CD4-positive, alpha-beta memory T cell (primary cell): ENCODE results near the gene FREM1. TPM values are rescaled to one million over a fixed set of nuclear protein-coding genes. Genes with fewer than 3 reads are reported as not detected.

ENCODE experiments used
- CTCF ChIA-PET: fragments of 350-600 bp; sonication (Branson Sonifier 250); formaldehyde crosslinking; loops from one replicate; lab custom pipeline; 2021; ENCODE audit warnings: inconsistent platforms; ENCODE audit not compliant: partially characterized antibody; lab: Charles Lee
- POLR2A ChIA-PET: fragments of 350-600 bp; sonication (Branson Sonifier 250); formaldehyde crosslinking; loops from one replicate; lab custom pipeline; 2021; ENCODE audit not compliant: partially characterized antibody; lab: Charles Lee
- DNase-seq, 5 donors: peaks; one replicate each; pipeline versions ENCODE4 v3.0.0 to v3.0.0-alpha.2; 2020 to 2022; ENCODE audit warnings: mixed read lengths in 1 of 5
- H3K27ac ChIP-seq: one replicate; pipeline ENCODE4 v1.7.0; 2013; ENCODE audit warnings: low read depth, low read length
- H3K27me3 ChIP-seq: 2 replicates; pipeline ENCODE4 v1.7.0; 2013; ENCODE audit warnings: mild to moderate bottlenecking, low read length, moderate library complexity; ENCODE audit not compliant: insufficient read depth
- H3K36me3 ChIP-seq: 2 replicates; pipeline ENCODE4 v1.7.0; 2013; ENCODE audit warnings: mild to moderate bottlenecking, low read length, moderate library complexity; ENCODE audit not compliant: insufficient read depth
- H3K4me1 ChIP-seq: 2 replicates; pipeline ENCODE4 v1.7.0; 2013; ENCODE audit warnings: mild to moderate bottlenecking, low read length, moderate library complexity; ENCODE audit not compliant: insufficient read depth
- H3K4me3 ChIP-seq, 2 donors: one replicate each; pipeline ENCODE4 v1.7.0; 2013; ENCODE audit warnings: low read length in 2 of 2, mild to moderate bottlenecking in 1 of 2
- H3K9me3 ChIP-seq, 2 donors: one replicate each; pipeline ENCODE4 v1.7.0; 2013; ENCODE audit warnings: low read length in 2 of 2, control low read depth in 1 of 2; ENCODE audit not compliant: control insufficient read depth in 1 of 2
- H3K27ac Mint-ChIP-seq, 7 donors: one replicate each; pipeline ENCODE4 v1.8.0; 2020 to 2021; ENCODE audit warnings: mixed read lengths in 7 of 7, mild to moderate bottlenecking in 6 of 7, inconsistent platforms in 3 of 7, moderate library complexity in 3 of 7
- H3K27me3 Mint-ChIP-seq, 2 donors: one replicate each; pipeline ENCODE4 v1.8.0; 2020 to 2021; ENCODE audit warnings: mixed read lengths in 2 of 2
- H3K36me3 Mint-ChIP-seq, 2 donors: one replicate each; pipeline ENCODE4 v1.8.0; 2020 to 2021; ENCODE audit warnings: mixed read lengths in 2 of 2, inconsistent platforms in 1 of 2, mild to moderate bottlenecking in 1 of 2
- H3K4me1 Mint-ChIP-seq, 4 donors: one replicate each; pipeline ENCODE4 v1.8.0; 2020 to 2021; ENCODE audit warnings: mixed read lengths in 4 of 4, mild to moderate bottlenecking in 1 of 4
- H3K4me3 Mint-ChIP-seq, 8 donors: one replicate each; pipeline ENCODE4 v1.8.0; 2020 to 2021; ENCODE audit warnings: mixed read lengths in 8 of 8, mild to moderate bottlenecking in 7 of 8, moderate library complexity in 6 of 8, inconsistent platforms in 3 of 8
- H3K9me3 Mint-ChIP-seq, 8 donors: one replicate each; pipeline ENCODE4 v1.8.0; 2020 to 2021; ENCODE audit warnings: mixed read lengths in 8 of 8, mild to moderate bottlenecking in 5 of 8, inconsistent platforms in 3 of 8, moderate library complexity in 1 of 8
- intact Hi-C: fragments of 100-400 bp; cut with micrococcal nuclease; formaldehyde crosslinking; loops from one replicate; pipeline ENCODE4 v1.15.1; 2023
- polyA plus RNA-seq, 2 donors: library from polyadenylated mRNA; unstranded; fragments of 300-500 nt; fragmentation: Illumina TruSeq; gene quantifications; one replicate each; pipeline ENCODE4 v1.2.3, GENCODE V29; 2021
- total RNA-seq, 2 experiments: library from RNA; stranded (reverse); gene quantifications; one replicate each; pipeline ENCODE4 v1.2.3, GENCODE V29; 2021

FREM1 gene
- total and polyA plus RNA-seq, 4 experiments from 2014 or later, result 0.14 TPM; not detected in 3

DNA sequence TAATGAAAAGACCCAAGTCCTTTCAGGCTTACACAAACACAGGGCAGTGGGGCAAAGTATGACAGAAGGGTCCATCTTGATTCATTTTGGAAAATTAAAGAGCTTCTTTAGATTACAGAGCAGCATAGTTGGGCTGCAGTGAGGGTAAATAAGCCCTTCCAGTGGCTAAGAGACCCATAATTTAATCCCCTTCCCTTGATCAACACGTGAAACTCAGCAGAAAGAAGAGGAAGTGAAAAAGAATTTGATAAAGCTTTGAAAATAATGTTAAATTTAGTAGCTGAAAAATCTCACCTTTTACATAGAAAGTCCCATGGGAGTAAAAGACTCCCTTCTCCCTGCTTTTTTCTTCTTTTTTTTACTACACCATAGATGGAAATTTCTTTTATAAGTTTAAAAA is 87.6 kb downstream of the FREM1 start:
- peaks cover 3 to 7% of the 10 kb centered on the region in 2 donors for H3K27me3 Mint-ChIP-seq
- peaks cover 0 to 4% (median 0%) of the 10 kb centered on the region in 8 donors for H3K9me3 Mint-ChIP-seq
- intact Hi-C loops, result loop anchor here (10.0 kb wide), 1 partner anchor 58 kb away; no protein-coding TSS in a partner anchor
- Histone ChIP-seq H3K27ac (no peak overlapping the region), H3K4me1 (no peaks in the 10 kb centered on the region), H3K9me3 (no peaks in the 10 kb centered on the region), H3K4me3 (no peak overlapping the region), H3K27me3 (no peaks in the 10 kb centered on the region), H3K36me3 (no peaks in the 10 kb centered on the region)
- no peak overlapping the region for H3K27ac Mint-ChIP-seq
- no peaks in the 10 kb centered on the region for H3K36me3 Mint-ChIP-seq
- peaks cover 0 to 1% (median 0%) of the 10 kb centered on the region in 4 donors for H3K4me1 Mint-ChIP-seq
- CTCF ChIA-PET, result no interaction called here
- DNase-seq, result no peak
- POLR2A ChIA-PET, result no interaction called here
- no peak overlapping the region for H3K4me3 Mint-ChIP-seq

DNA sequence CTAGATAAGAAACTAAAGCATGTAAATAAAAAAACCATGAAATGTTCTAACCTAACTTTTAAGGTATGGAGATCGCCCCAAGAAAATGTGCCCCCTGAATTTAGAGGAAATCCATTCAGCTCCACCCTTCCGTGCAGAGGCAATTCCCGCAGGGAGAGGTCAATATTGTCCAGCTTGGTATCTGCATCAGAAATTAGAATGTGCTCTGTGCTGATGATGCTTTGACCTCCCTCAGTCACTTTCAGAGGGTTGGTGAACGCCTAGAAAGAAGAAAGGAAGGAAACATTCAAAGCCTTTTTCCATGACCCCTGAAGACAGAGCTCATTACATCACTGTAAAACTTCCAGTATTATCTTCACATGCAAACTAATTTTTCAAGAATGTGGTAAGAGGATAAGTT is 91.0 kb downstream of the FREM1 start:
- no peaks in the 10 kb centered on the region for H3K36me3 Mint-ChIP-seq
- H3K9me3 Mint-ChIP-seq, result peaks cover 0 to 2% (median 0%) of the 10 kb centered on the region in 8 donors
- peaks cover 0 to 1% (median 0%) of the 10 kb centered on the region in 4 donors for H3K4me1 Mint-ChIP-seq
- Histone ChIP-seq H3K27me3 (no peaks in the 10 kb centered on the region), H3K9me3 (no peaks in the 10 kb centered on the region), H3K4me1 (no peaks in the 10 kb centered on the region), H3K36me3 (no peaks in the 10 kb centered on the region), H3K27ac (no peak overlapping the region), H3K4me3 (no peak overlapping the region)
- intact Hi-C loops, result no loop called here
- ChIA-PET CTCF (no interaction called here), POLR2A (no interaction called here)
- DNase-seq, result no peak
- H3K4me3 Mint-ChIP-seq, result no peak overlapping the region
- H3K27ac Mint-ChIP-seq, result no peak overlapping the region
- H3K27me3 Mint-ChIP-seq, result peaks cover 0 to 6% of the 10 kb centered on the region in 2 donors

DNA sequence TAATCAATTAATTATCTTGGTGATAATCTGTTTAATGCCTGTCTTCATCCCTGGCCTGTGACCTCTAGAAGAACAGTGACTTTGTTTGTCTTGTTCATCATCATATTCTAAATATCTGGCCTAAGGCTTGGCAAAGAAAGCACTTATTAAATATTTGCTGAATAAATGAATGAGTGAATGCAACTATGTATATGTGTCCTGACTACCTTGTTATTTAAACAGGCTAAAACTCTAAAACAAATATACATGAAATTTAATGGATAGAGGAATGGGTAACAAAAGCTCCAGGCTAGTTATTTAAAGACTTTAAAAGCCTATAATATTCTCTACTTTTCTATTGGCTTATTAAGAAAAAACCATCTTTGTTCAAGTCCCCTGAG is 96.0 kb downstream of the FREM1 start:
- no peaks in the 10 kb centered on the region for H3K27me3 ChIP-seq
- ChIA-PET CTCF (no interaction called here), POLR2A (no interaction called here)
- H3K4me3 ChIP-seq, result no peak overlapping the region
- H3K9me3 ChIP-seq, result no peaks in the 10 kb centered on the region
- H3K4me1 ChIP-seq, result no peaks in the 10 kb centered on the region
- H3K27ac Mint-ChIP-seq, result no peak overlapping the region
- no peaks in the 10 kb centered on the region for H3K4me1 Mint-ChIP-seq
- DNase-seq, result no peak
- no peak overlapping the region for H3K4me3 Mint-ChIP-seq
- peaks cover 2 to 5% of the 10 kb centered on the region in 2 donors for H3K27me3 Mint-ChIP-seq
- H3K36me3 Mint-ChIP-seq, result no peaks in the 10 kb centered on the region
- H3K9me3 Mint-ChIP-seq, result no peaks in the 10 kb centered on the region
- intact Hi-C loops, result no loop called here
- no peak overlapping the region for H3K27ac ChIP-seq
- no peaks in the 10 kb centered on the region for H3K36me3 ChIP-seq

DNA sequence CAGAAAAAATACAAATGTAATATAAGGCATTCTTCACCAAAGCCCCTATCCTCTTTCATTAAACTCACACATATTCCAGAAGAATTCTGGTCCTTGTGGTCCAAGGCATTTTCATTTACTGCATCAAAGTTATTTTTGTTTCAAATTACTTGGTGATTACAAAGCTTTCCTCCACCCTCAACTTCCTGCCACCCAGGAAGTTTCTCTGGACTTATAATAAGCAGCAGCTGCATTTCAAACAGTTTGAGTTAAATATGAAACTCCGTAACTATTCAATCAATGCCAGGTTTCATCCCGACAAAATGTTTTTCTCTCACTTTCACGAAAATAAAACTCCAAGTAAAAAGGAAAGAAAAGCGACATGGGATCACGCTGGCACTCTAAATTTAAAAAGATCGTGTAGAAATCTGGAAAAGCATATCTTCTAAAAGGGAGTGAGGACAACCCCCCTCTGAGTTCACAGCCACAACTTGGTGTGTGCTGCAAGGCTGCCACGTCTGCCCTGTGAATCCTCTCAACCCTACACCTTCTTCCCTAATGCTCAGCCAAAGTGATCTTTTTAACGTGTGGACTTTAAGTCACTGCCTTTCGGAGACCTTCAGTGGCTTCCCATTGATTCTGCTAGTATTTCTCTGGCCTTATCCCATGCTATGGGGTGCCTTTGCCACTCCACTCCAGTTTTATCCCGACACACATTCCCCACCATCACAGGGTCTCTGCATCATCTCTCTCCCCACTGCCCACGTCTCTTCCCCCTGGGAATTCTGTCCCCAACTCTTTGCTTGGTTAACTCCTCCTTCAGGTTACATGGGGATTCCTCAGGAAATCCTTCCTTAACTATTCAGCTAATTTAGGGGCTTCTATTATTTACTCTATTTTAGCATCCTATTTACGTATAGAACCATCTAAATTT is 96.6 kb downstream of the FREM1 start:
- H3K4me1 Mint-ChIP-seq, result no peaks in the 10 kb centered on the region
- H3K4me3 ChIP-seq, result no peak overlapping the region
- ChIA-PET CTCF (no interaction called here), POLR2A (no interaction called here)
- H3K36me3 ChIP-seq, result no peaks in the 10 kb centered on the region
- intact Hi-C loops, result no loop called here
- H3K4me3 Mint-ChIP-seq, result no peak overlapping the region
- no peaks in the 10 kb centered on the region for H3K36me3 Mint-ChIP-seq
- no peak for DNase-seq
- H3K9me3 Mint-ChIP-seq, result no peaks in the 10 kb centered on the region
- H3K4me1 ChIP-seq, result no peaks in the 10 kb centered on the region
- no peaks in the 10 kb centered on the region for H3K9me3 ChIP-seq
- H3K27ac ChIP-seq, result no peak overlapping the region
- no peak overlapping the region for H3K27ac Mint-ChIP-seq
- H3K27me3 Mint-ChIP-seq, result peaks cover 2 to 5% of the 10 kb centered on the region in 2 donors
- no peaks in the 10 kb centered on the region for H3K27me3 ChIP-seq

DNA sequence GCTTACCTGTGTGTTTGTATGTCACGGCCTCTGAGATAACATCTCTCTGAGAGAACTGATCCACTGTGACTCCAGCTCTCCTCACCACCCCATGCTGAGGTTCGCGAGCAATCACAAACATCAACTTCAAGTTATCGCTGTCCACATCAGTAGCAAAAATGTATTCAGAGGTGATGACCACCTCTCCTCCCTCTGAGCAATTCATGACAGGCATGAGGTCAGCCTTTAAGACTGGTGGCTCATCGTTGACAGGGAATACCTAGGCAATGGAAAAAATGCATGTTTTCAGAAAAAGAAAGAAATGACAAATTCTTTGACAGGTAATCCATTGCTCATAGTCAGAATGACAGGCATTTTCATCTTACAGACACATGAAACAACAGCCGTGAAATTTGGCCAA is 97.4 kb downstream of the FREM1 start:
- ChIA-PET CTCF (no interaction called here), POLR2A (no interaction called here)
- Mint-ChIP-seq H3K9me3 (no peaks in the 10 kb centered on the region), H3K4me1 (no peaks in the 10 kb centered on the region), H3K36me3 (no peaks in the 10 kb centered on the region), H3K4me3 (no peak overlapping the region), H3K27me3 (peaks cover 2 to 4% of the 10 kb centered on the region in 2 donors), H3K27ac (no peak overlapping the region)
- no peak overlapping the region for H3K4me3 ChIP-seq
- H3K4me1 ChIP-seq, result no peaks in the 10 kb centered on the region
- intact Hi-C loops, result no loop called here
- no peaks in the 10 kb centered on the region for H3K9me3 ChIP-seq
- no peaks in the 10 kb centered on the region for H3K27me3 ChIP-seq
- no peaks in the 10 kb centered on the region for H3K36me3 ChIP-seq
- H3K27ac ChIP-seq, result no peak overlapping the region
- DNase-seq, result no peak

DNA sequence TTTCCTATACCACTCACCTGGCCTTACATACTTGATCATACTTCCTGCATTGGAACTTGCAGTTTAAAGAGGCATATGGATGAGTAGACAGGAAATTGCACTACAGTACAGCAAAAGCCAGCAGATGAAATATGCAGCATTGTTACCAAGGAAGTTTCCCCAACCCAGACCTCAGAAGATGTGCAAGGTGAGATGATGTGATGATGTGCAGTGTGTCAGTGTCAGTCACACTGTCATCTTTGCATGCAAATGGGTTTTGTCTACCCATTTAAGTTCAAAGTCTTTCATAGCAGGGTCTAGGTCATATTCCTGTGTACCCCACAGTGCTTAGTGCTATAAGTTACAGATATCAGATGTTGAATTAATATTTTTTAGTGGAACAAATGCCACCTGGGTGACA is 98.4 kb downstream of the FREM1 start:
- Histone ChIP-seq H3K27ac (no peak overlapping the region), H3K9me3 (no peaks in the 10 kb centered on the region), H3K27me3 (no peaks in the 10 kb centered on the region), H3K4me3 (no peak overlapping the region), H3K4me1 (no peaks in the 10 kb centered on the region), H3K36me3 (no peaks in the 10 kb centered on the region)
- H3K4me3 Mint-ChIP-seq, result no peak overlapping the region
- no peak overlapping the region for H3K27ac Mint-ChIP-seq
- POLR2A ChIA-PET, result no interaction called here
- no peak for DNase-seq
- H3K27me3 Mint-ChIP-seq, result peaks cover 1 to 2% of the 10 kb centered on the region in 2 donors
- H3K4me1 Mint-ChIP-seq, result no peaks in the 10 kb centered on the region
- no peaks in the 10 kb centered on the region for H3K9me3 Mint-ChIP-seq
- intact Hi-C loops, result no loop called here
- CTCF ChIA-PET, result no interaction called here
- H3K36me3 Mint-ChIP-seq, result no peaks in the 10 kb centered on the region

DNA sequence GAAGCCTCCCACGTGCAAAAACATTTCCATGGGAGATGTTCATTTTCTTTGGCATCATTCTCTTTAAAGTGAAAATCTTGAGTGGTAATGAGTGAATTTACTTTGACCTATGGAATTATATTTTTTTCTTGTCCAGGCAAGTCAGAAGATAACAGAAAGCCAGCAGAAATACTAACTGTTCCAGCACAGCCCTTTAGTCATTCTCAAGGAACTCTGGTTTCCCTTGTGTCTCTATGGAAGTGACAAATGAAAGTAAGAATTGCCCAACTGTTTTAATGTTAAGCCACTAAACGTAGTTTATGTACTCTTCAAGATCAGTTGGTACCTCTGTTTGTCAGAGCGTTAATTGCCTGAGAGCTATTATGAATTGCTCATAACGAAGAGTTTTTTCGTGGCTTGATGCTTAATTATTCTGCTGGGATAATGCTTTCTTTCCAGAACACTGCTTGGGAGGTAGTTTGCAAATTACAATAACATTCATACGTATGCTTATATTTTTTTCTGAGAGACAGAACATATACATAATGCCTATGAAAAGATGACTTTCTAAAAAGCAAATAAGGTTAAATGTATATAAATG is 103.2 kb downstream of the FREM1 start:
- H3K4me1 Mint-ChIP-seq, result no peaks in the 10 kb centered on the region
- H3K36me3 Mint-ChIP-seq, result no peaks in the 10 kb centered on the region
- Histone ChIP-seq H3K27me3 (no peaks in the 10 kb centered on the region), H3K27ac (no peak overlapping the region), H3K9me3 (no peaks in the 10 kb centered on the region), H3K4me3 (no peak overlapping the region), H3K4me1 (no peaks in the 10 kb centered on the region), H3K36me3 (no peaks in the 10 kb centered on the region)
- no peak overlapping the region for H3K27ac Mint-ChIP-seq
- intact Hi-C loops, result no loop called here
- peaks cover 0 to 4% of the 10 kb centered on the region in 2 donors for H3K27me3 Mint-ChIP-seq
- ChIA-PET POLR2A (no interaction called here), CTCF (no interaction called here)
- DNase-seq, result no peak
- peaks cover 0 to 6% (median 0%) of the 10 kb centered on the region in 8 donors for H3K9me3 Mint-ChIP-seq
- no peak overlapping the region for H3K4me3 Mint-ChIP-seq
